ENCODE data around the gene MAD1L1.

Gene MAD1L1

GRCh38 chr7:2053395-2053794 is 179.3 kb downstream of the MAD1L1 start:
- FAIRE-seq = no peak

- no peak for FAIRE-seq
Observed at GRCh38 chr7:2052657-2053048, 180.1 kb downstream of the MAD1L1 start.

- no peak for FAIRE-seq
Observed at GRCh38 chr7:2051707-2052656, 180.8 kb downstream of the MAD1L1 start.

- FAIRE-seq = no peak
Observed at GRCh38 chr7:2050511-2050866, 182.3 kb downstream of the MAD1L1 start.

- no peak for FAIRE-seq
Observed at GRCh38 chr7:2049782-2050510, 182.8 kb downstream of the MAD1L1 start.

- no peak for FAIRE-seq
Observed at GRCh38 chr7:2049111-2049781, 183.5 kb downstream of the MAD1L1 start.

- FAIRE-seq = no peak
Observed at GRCh38 chr7:2048531-2048930, 184.2 kb downstream of the MAD1L1 start.

- FAIRE-seq = no peak
Observed at GRCh38 chr7:2048006-2048405, 184.7 kb downstream of the MAD1L1 start.

- no peak for FAIRE-seq
Observed at GRCh38 chr7:2046581-2047565, 185.9 kb downstream of the MAD1L1 start.

GRCh38 chr7:2045559-2046405 is 187.0 kb downstream of the MAD1L1 start:
- no peak for FAIRE-seq

- FAIRE-seq = no peak
Observed at GRCh38 chr7:2044883-2045471, 187.8 kb downstream of the MAD1L1 start.

- no peak for FAIRE-seq
Observed at GRCh38 chr7:2044311-2044882, 188.3 kb downstream of the MAD1L1 start.

GRCh38 chr7:2043316-2044039 is 189.3 kb downstream of the MAD1L1 start:
- no peak for FAIRE-seq

GRCh38 chr7:2042650-2043049 is 190.1 kb downstream of the MAD1L1 start:
- no peak for FAIRE-seq

GRCh38 chr7:2041496-2042367 is 191.0 kb downstream of the MAD1L1 start:
- no peak for FAIRE-seq

- FAIRE-seq = no peak
Observed at GRCh38 chr7:2040893-2041270, 191.9 kb downstream of the MAD1L1 start.

GRCh38 chr7:2040201-2040892 is 192.4 kb downstream of the MAD1L1 start:
- no peak for FAIRE-seq

Data from G401.6 (cell line).